Measurements from ENCODE around the gene HDDC3.

HDDC3 gene

DNA sequence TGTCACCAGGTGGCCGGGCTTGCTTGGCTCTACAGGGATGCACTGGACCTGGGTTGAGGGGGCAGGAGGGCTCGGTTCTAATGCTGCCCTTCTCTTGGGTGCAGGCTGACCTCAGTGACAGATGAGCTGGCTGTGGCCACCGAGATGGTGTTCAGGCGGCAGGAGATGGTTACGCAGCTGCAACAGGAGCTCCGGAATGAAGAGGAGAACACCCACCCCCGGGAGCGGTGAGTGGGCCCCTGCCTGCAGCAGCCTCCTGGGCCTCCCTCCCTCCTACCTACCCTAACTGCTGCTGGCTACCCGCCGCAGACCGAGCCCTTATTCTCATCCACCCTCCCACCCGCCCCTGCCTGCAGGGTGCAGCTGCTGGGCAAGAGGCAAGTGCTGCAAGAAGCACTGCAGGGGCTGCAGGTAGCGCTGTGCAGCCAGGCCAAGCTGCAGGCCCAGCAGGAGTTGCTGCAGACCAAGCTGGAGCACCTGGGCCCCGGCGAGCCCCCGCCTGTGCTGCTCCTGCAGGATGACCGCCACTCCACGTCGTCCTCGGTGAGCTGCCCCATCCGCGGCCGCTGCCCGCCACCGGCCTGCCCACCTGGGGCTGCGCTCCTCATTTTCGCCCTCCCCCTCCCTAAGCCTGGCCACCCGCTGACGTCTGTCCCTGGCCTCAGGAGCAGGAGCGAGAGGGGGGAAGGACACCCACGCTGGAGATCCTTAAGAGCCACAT is 42.5 kb downstream of the HDDC3 start:
- DNase-seq, result no peak

DNA sequence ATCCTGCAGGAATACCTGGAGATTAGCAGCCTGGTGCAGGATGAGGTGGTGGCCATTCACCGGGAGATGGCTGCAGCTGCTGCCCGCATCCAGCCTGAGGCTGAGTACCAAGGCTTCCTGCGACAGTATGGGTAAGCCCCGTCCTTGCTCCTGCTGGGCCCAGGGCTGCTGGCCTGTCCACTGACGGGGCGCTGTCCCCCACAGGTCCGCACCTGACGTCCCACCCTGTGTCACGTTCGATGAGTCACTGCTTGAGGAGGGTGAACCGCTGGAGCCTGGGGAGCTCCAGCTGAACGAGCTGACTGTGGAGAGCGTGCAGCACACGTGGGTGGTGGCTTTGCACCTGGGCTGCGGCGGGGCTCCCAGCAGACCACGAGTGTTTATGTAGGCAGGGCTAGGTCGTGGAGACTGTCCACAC is 43.0 kb downstream of the HDDC3 start:
- no peak for DNase-seq

DNA sequence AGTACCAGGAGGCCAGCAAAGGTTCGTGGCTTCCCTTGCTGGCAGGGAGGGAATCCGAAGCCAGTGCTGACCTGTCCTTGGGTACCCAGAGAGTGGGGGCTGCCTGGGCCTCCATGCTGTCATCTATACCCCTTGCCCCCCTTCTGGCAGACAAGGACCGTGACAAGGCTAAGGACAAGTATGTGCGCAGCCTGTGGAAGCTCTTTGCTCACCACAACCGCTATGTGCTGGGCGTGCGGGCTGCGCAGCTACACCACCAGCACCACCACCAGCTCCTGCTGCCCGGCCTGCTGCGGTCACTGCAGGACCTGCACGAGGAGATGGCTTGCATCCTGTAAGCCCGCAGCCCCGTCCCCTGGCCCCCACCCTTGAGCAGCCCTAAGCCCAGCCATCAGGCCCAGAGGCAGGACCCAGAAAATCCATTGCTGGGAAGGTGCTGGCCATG is 45.3 kb downstream of the HDDC3 start:
- DNase-seq, result no peak

DNA sequence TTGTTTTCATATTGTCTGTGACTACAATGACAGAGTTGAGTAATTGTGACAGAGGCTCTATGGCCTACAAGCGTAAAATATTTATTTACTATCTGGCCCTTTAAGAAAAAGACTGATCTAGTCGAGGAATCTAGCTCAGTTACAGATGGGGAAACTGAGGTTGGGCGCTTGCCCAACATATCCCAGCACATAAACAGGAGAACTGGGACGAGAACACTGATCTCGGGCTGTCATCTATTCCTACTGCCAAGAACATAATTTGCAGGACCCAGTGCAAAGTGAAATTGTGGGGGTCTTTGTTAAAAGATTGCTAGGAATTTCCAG is 46.1 kb downstream of the HDDC3 start:
- DNase-seq, result no peak

DNA sequence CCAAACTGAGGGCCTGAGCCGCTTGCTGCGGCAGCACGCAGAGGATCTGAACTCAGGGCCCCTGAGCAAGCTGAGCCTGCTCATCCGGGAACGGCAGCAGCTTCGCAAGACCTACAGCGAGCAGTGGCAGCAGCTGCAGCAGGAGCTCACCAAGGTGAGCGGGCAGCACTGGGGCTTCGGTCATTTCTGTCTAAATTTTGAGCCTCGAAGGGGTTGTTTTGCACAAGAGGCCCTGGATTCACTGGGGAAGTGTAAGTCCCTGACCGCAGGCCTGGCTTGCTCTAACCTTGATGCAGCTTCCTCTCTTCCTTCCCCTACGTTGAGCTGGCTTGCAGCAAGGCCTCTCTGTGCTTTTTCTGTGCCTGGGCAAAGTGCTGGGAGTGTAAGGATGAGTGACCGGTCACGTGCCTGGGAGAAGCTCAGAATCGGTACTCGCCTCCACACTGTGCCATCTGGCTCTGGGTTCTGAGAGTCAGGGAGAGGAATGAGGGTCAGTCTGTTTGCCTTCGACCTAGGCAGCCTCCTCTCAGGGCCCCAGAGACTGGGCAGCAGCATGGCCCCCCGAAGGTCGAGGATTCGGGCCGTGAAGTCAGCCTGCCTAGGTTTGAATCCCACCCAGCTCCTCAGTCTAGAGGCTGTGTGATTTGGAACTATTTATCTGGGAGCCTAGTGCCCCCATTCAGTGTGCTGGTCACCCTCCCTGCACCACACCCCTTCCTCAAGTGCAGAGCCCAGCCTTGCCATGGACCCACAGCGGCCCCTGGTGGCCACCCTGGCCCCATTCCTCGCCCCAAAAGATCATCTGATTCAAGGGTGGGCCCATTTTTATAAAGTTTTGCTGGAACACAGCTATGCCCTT is 46.7 kb downstream of the HDDC3 start:
- DNase-seq, result peak; percentile 20 to 54

DNA sequence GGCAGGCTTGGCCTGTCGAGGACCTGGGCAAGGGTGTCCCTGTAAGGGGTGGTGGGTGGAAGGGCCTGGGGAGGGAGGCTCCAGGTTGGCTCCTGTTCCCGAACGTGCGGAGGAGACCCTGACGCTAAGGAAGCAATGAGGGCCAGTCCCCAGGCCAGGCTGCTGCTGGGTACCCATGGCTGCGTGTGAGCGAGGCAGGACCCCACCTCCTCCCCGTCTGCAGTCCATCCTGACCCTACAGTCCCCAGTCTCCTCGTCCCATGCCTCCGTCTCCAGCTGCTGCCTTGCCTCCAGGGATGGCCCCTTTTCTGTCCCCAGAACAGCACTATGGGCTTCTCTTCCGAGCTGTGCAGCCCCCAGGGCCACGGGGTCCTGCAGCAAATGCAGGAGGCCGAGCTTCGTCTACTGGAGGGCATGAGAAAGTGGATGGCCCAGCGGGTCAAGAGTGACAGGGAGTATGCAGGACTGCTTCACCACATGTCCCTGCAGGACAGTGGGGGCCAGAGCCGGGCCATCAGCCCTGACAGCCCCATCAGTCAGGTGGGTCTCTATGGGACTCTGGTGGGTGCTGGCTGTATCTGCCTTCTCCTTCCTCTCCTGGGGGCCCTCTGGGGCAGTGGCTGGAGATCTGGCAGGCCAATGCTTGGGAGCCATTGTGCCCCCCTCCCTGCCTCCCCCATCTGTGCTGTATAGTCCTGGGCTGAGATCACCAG is 47.5 kb downstream of the HDDC3 start:
- no peak for DNase-seq

DNA sequence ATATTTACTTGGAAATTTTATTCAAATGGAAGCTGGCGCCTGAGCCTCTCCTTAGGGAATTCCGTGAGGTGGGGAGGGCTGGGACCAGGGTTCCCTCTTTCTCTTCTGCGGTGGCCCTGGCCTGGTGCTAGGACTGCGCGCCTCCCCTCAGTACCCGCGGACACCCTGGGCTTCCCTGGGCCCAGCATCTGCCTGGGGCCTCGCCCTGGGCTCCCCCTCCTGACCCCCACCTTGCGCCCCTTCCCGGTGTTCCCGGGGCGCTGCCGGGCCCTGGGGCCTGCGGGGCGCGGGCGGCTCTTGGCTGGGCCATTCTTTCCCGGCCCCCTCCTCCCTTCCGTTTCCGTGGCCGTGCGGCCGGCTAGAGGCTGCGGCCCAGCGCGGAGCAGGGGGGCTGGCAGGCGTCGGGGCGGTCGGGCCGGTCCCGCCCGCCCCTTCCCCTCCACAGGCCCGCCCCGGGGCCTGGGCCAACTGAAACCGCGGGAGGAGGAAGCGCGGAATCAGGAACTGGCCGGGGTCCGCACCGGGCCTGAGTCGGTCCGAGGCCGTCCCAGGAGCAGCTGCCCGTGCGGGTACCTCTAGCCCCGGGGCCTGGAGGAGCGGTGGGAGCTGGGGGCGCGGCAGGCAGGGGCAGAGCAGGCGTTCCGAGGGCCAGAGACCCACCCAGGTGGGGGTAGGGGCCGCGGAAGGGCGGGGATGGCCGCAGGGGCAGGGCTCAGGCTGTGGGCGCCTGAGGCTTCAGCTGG is 48.2 kb downstream of the HDDC3 start, which contains the start of gene FES:
TSS of gene FES (plus strand) at position 529 of the 743 bp plus-strand sequence. CDS start 542 bp downstream, outside the sequence.
- DNase-seq, result no peak

DNA sequence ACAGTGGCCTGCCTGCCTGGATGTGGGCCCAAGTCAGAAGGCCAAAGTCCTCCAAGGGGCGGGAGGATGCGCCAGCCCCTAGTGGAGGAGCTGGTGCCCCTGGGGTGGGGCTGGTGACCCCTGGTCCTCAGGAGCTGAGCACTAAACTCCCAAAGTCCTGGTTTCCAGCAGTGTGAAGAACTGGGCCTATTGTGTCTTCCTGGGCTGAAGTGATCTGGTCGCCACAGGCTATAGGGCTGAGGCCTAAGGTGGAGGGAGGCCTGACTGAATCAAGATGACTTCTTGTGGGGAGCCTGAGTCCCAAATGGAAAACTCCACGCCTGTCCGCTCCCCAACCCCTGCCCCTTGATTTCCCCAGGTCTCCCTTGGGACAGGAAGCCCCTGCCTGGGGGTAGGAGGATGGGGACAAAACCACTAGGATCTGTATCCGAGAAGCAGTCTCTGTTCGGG is 48.8 kb downstream of the HDDC3 start:
- DNase-seq, result no peak

DNA sequence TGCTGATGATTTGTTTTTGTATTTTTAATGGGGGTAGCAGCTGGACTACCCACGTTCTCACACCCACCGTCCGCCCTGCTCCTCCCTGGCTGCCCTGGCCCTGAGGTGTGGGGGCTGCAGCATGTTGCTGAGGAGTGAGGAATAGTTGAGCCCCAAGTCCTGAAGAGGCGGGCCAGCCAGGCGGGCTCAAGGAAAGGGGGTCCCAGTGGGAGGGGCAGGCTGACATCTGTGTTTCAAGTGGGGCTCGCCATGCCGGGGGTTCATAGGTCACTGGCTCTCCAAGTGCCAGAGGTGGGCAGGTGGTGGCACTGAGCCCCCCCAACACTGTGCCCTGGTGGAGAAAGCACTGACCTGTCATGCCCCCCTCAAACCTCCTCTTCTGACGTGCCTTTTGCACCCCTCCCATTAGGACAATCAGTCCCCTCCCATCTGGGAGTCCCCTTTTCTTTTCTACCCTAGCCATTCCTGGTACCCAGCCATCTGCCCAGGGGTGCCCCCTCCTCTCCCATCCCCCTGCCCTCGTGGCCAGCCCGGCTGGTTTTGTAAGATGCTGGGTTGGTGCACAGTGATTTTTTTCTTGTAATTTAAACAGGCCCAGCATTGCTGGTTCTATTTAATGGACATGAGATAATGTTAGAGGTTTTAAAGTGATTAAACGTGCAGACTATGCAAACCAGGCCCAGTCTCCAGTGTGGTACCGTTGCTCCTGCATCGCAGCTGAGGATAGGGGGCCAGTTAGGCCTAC is 49.4 kb downstream of the HDDC3 start:
- DNase-seq, result no peak

DNA sequence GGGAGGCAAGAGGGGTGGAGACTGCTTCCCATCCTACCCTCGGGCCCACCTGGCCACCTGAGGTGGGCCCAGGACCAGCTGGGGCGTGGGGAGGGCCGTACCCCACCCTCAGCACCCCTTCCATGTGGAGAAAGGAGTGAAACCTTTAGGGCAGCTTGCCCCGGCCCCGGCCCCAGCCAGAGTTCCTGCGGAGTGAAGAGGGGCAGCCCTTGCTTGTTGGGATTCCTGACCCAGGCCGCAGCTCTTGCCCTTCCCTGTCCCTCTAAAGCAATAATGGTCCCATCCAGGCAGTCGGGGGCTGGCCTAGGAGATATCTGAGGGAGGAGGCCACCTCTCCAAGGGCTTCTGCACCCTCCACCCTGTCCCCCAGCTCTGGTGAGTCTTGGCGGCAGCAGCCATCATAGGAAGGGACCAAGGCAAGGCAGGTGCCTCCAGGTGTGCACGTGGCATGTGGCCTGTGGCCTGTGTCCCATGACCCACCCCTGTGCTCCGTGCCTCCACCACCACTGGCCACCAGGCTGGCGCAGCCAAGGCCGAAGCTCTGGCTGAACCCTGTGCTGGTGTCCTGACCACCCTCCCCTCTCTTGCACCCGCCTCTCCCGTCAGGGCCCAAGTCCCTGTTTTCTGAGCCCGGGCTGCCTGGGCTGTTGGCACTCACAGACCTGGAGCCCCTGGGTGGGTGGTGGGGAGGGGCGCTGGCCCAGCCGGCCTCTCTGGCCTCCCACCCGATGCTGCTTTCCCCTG is 50.2 kb downstream of the HDDC3 start:
- DNase-seq, result no peak

DNA sequence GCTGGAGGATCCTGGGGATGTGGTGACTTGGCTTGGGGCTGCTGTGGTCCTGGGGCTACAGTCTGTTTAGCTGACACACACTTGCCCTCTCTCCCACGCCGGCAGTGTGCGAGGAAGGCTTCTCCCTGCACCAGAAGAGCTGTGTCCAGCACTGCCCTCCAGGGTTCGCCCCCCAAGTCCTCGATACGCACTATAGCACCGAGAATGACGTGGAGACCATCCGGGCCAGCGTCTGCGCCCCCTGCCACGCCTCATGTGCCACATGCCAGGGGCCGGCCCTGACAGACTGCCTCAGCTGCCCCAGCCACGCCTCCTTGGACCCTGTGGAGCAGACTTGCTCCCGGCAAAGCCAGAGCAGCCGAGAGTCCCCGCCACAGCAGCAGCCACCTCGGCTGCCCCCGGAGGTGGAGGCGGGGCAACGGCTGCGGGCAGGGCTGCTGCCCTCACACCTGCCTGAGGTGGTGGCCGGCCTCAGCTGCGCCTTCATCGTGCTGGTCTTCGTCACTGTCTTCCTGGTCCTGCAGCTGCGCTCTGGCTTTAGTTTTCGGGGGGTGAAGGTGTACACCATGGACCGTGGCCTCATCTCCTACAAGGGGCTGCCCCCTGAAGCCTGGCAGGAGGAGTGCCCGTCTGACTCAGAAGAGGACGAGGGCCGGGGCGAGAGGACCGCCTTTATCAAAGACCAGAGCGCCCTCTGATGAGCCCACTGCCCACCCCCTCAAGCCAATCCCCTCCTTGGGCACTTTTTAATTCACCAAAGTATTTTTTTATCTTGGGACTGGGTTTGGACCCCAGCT is 51.0 kb downstream of the HDDC3 start:
- no peak for DNase-seq

DNA sequence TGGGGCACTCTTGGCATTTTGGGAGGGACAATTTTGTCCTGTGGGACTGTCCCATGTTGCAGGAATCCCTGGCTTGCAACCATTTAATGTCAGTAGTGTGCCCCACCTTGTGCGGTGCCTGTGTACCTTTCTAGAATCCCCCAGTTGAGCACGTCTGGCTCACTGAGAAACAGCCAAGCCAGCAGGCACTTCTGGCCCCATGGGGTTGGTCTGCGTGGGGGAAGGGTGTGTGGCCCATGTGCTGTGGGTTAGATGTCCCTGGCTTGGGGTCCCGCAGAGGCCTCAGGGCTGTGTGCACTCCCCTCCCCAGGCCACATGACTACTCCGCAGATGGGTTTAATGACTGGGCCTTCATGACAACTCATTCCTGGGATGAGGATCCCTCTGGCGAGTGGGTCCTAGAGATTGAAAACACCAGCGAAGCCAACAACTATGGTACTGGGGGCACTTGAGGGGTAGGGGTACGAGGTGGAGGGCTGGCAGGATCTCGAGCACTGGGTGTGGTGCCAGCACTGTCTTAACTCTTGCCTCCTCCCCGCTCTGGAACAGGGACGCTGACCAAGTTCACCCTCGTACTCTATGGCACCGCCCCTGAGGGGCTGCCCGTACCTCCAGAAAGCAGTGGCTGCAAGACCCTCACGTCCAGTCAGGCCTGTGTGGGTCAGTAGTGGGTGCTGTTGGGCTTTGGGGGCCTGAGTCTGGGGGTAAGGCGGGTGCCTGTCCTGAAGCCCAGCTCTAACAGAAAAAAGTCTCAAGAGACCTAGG is 51.8 kb downstream of the HDDC3 start:
- DNase-seq, result no peak

Measured in NCI-H187 (cell line).